Progenitor cell of endocrine pancreas (in vitro differentiated cells): ENCODE results near the gene FBN1. TPM values are rescaled to one million over a fixed set of nuclear protein-coding genes. Genes with fewer than 3 reads are reported as not detected.

ENCODE experiments used
- DNase-seq: peaks from one replicate; pipeline ENCODE4 v3.0.0; 2021; ENCODE audit warnings: low spot score; ENCODE audit not compliant: unreplicated experiment
- H3K27ac Mint-ChIP-seq: 2 replicates; pipeline ENCODE4 v1.8.0; 2021; ENCODE audit warnings: mild to moderate bottlenecking, moderate library complexity, mixed read lengths
- H3K27me3 Mint-ChIP-seq: 2 replicates; pipeline ENCODE4 v1.8.0; 2021; ENCODE audit warnings: mixed read lengths
- H3K36me3 Mint-ChIP-seq: 2 replicates; pipeline ENCODE4 v1.8.0; 2022; ENCODE audit warnings: mixed read lengths; ENCODE audit not compliant: insufficient read depth
- H3K4me1 Mint-ChIP-seq: 2 replicates; pipeline ENCODE4 v1.8.0; 2021; ENCODE audit warnings: low read depth, mixed read lengths
- H3K4me3 Mint-ChIP-seq: 2 replicates; pipeline ENCODE4 v1.8.0; 2021; ENCODE audit warnings: low read depth, mild to moderate bottlenecking, moderate library complexity, mixed read lengths
- H3K9me3 Mint-ChIP-seq: 2 replicates; pipeline ENCODE4 v1.8.0; 2021; ENCODE audit warnings: low read depth, mixed read lengths
- CTCF ChIP-seq: fragments of 200-600 bp; sonication (generic); IDR thresholded peaks from one replicate; pipeline ENCODE4 v1.5.0; 2021; ENCODE audit warnings: antibody characterized with exemption, mild to moderate bottlenecking; ENCODE audit not compliant: unreplicated experiment
- total RNA-seq: library from RNA; stranded (reverse); gene quantifications from 2 replicates; pipeline ENCODE4 v1.2.1, GENCODE V29; 2021

FBN1 gene
- total RNA-seq, 1 donor from 2014 or later = 3.3 TPM

- no peaks in the 10 kb centered on the region for H3K36me3 Mint-ChIP-seq
Observed at GRCh38 chr15:48638963-48639362, 6.5 kb downstream of the FBN1 start.

GRCh38 chr15:48637639-48638038 lies 7.9 kb downstream of the FBN1 start:
- Mint-ChIP-seq H3K36me3 (no peaks in the 10 kb centered on the region), H3K9me3 (peaks cover 4% of the 10 kb centered on the region), H3K4me3 (no peak overlapping the region), H3K4me1 (no peaks in the 10 kb centered on the region), H3K27me3 (peaks cover 20% of the 10 kb centered on the region), H3K27ac (no peak overlapping the region)
- DNase-seq = no peak
- TF ChIP-seq CTCF = no peak

More at GRCh38 chr15:48638963-48639362, 6.5 kb downstream of the FBN1 start:
- Mint-ChIP-seq H3K4me1 (no peaks in the 10 kb centered on the region), H3K27me3 (peaks cover 34% of the 10 kb centered on the region), H3K27ac (no peak overlapping the region), H3K4me3 (no peak overlapping the region), H3K9me3 (peaks cover 4% of the 10 kb centered on the region)
- no peak for TF ChIP-seq CTCF
- no peak for DNase-seq

GRCh38 chr15:48636511-48636910 lies 9.0 kb downstream of the FBN1 start:
- no peaks in the 10 kb centered on the region for H3K36me3 Mint-ChIP-seq
- no peak overlapping the region for H3K4me3 Mint-ChIP-seq
- peaks cover 12% of the 10 kb centered on the region for H3K27me3 Mint-ChIP-seq
- DNase-seq = no peak
- H3K9me3 Mint-ChIP-seq = peaks cover 4% of the 10 kb centered on the region
- no peak for TF ChIP-seq CTCF
- H3K27ac Mint-ChIP-seq = no peak overlapping the region
- no peaks in the 10 kb centered on the region for H3K4me1 Mint-ChIP-seq

- H3K4me3 Mint-ChIP-seq = no peak overlapping the region
- TF ChIP-seq CTCF = no peak
- no peak overlapping the region for H3K27ac Mint-ChIP-seq
- no peaks in the 10 kb centered on the region for H3K36me3 Mint-ChIP-seq
- DNase-seq = no peak
- peaks cover 4% of the 10 kb centered on the region for H3K27me3 Mint-ChIP-seq
- no peaks in the 10 kb centered on the region for H3K4me1 Mint-ChIP-seq
- H3K9me3 Mint-ChIP-seq = peaks cover 4% of the 10 kb centered on the region
Observed at GRCh38 chr15:48634893-48635292, 10.6 kb downstream of the FBN1 start.

GRCh38 chr15:48634096-48634495 lies 11.4 kb downstream of the FBN1 start:
- Mint-ChIP-seq H3K36me3 (no peaks in the 10 kb centered on the region), H3K4me1 (no peaks in the 10 kb centered on the region), H3K4me3 (no peak overlapping the region), H3K27me3 (peaks cover 4% of the 10 kb centered on the region), H3K27ac (no peak overlapping the region), H3K9me3 (peaks cover 4% of the 10 kb centered on the region)
- DNase-seq = no peak
- TF ChIP-seq CTCF = no peak
